Body of pancreas (tissue), 4 donors: ENCODE measurements around the gene RBM20. TPM values are rescaled to one million over a fixed set of nuclear protein-coding genes. Genes with fewer than 3 reads are reported as not detected.

Experiments
- ATAC-seq: fragments of 150-250 bp; one replicate; pipeline ENCODE4 v1.9.1; 2016
- DNase-seq, 4 donors: peaks; one replicate each; pipeline ENCODE4 v3.0.0-alpha.2; 2019
- H3K27ac ChIP-seq, 4 donors: fragments of 200-600 bp; sonication (generic); 1 replicate in 3 of 4; 2 replicates in 1 of 4; pipeline versions ENCODE4 v1.5.1 to v1.6.1; 2016 to 2019; ENCODE audit warnings: mild to moderate bottlenecking in 1 of 4, mixed read lengths in 1 of 4, moderate library complexity in 1 of 4
- H3K27me3 ChIP-seq, 2 donors: fragments of 200-600 bp; sonication (generic); one replicate each; pipeline ENCODE4 v1.6.0; 2016; ENCODE audit warnings: mild to moderate bottlenecking in 1 of 2
- H3K36me3 ChIP-seq, 2 donors: fragments of 200-600 bp; sonication (generic); replicated peaks in 1 of 2; 2 replicates each; pipeline ENCODE4 v1.5.1; 2016; ENCODE audit warnings: low read depth in 2 of 2; ENCODE audit not compliant: insufficient read depth in 1 of 2
- H3K4me1 ChIP-seq: fragments of 200-600 bp; sonication (generic); one replicate; pipeline ENCODE4 v1.6.0; 2016
- H3K4me3 ChIP-seq, 2 donors: fragments of 200-600 bp; sonication (generic); 1 replicate in 1 of 2; 2 replicates in 1 of 2; pipeline ENCODE4 v1.5.1; 2016 to 2019
- H3K9me3 ChIP-seq, 3 donors: fragments of 200-600 bp; sonication (generic); 1 replicate in 2 of 3; 2 replicates in 1 of 3; pipeline ENCODE4 v1.5.1; 2016
- POLR2A ChIP-seq, 3 donors: fragments of 450-650 bp; IDR thresholded peaks; one replicate each; pipeline ENCODE4 v1.6.1; 2016; ENCODE audit warnings: antibody characterized with exemption in 3 of 3, mild to moderate bottlenecking in 2 of 3
- WGBS, 2 donors: methylation state at CpG; one replicate each; pipeline ENCODE4 v1.1.5; 2017; 5-methylcytosine and 5-hydroxymethylcytosine counted together
- intact Hi-C: fragments of 100-400 bp; cut with DNase I; formaldehyde crosslinking; loops from one replicate; pipeline ENCODE4 v1.15.1; 2023
- total RNA-seq, 2 donors: library from RNA; depleted of rRNA; stranded (reverse); fragments of >200 nt; gene quantifications; one replicate each; pipeline ENCODE4 v1.1.0, GENCODE V29; 2016
- TF ChIP-seq, protein P1 (sequence below), 7 experiments: fragments of 450-650 bp in 4 of 7; fragments of 200-600 bp in 3 of 7; sonication (generic) in 3 of 7; IDR thresholded peaks; one replicate each; pipeline ENCODE4 v1.5.1; 2016 to 2019; ENCODE audit warnings: antibody characterized with exemption in 7 of 7

Gene RBM20
- total RNA-seq, 2 donors from 2014 or later, result 14.5 to 39.4 TPM

DNA sequence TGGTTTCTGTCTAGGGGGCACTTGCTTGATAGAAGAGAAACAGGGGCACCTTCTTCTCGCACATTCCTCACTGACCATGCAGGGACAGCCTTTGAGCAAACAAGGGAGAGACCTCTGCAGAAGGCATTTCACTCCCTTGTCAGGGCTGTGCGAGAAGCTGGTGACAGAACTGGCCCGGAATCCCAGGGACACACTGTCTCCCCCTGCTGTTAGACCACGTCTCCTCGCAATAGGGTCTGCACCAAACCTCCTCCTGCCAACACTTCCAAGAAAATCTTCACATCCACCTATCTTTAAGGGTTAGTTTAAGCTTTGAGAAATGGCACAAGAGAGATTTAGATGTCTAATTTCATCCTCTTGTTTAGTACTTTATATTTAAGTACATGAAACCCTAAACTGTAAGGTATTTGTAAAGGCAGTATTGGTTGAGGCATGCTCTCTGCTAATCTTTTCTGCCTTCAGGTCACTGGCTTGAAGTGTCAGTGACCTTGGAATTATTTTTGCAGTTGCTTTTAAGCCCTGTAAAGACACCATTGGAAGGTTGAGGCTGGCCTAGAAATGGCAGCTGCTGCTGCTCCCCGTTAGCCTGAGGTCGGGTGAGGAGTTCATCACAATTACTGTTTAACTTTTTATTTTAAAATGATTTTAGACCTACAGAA is 37.0 kb downstream of the RBM20 start:
- Histone ChIP-seq H3K36me3 (no peaks in the 10 kb centered on the region), H3K27me3 (no peaks in the 10 kb centered on the region), H3K4me3 (no peak overlapping the region), H3K4me1 (no peaks in the 10 kb centered on the region), H3K27ac (no peak overlapping the region), H3K9me3 (no peaks in the 10 kb centered on the region)
- TF ChIP-seq POLR2A (IDR thresholded peaks at IDR 0.05), result no peak
- TF ChIP-seq, protein P1, sequence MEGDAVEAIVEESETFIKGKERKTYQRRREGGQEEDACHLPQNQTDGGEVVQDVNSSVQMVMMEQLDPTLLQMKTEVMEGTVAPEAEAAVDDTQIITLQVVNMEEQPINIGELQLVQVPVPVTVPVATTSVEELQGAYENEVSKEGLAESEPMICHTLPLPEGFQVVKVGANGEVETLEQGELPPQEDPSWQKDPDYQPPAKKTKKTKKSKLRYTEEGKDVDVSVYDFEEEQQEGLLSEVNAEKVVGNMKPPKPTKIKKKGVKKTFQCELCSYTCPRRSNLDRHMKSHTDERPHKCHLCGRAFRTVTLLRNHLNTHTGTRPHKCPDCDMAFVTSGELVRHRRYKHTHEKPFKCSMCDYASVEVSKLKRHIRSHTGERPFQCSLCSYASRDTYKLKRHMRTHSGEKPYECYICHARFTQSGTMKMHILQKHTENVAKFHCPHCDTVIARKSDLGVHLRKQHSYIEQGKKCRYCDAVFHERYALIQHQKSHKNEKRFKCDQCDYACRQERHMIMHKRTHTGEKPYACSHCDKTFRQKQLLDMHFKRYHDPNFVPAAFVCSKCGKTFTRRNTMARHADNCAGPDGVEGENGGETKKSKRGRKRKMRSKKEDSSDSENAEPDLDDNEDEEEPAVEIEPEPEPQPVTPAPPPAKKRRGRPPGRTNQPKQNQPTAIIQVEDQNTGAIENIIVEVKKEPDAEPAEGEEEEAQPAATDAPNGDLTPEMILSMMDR (IDR thresholded peaks at IDR 0.05), result peak; percentile 18 to 49 (median 30)
- DNase-seq (peak; percentile 28 to 54 (median 37)), ATAC-seq (peak; percentile 58)
- intact Hi-C loops, result no loop called here
- 40 to 42% methylated on average over 7 of the region's 7 CpGs for WGBS, 2 donors

- Histone ChIP-seq H3K36me3 (no peaks in the 10 kb centered on the region), H3K4me1 (no peaks in the 10 kb centered on the region), H3K27me3 (no peaks in the 10 kb centered on the region), H3K9me3 (no peaks in the 10 kb centered on the region), H3K27ac (no peak overlapping the region), H3K4me3 (no peak overlapping the region)
- DNase-seq (no peak), ATAC-seq (no peak)
- 59 to 78% methylated on average over 3 of the region's 3 CpGs for WGBS, 2 donors
- TF ChIP-seq, protein P1 (IDR thresholded peaks at IDR 0.05), result no peak
- TF ChIP-seq POLR2A (IDR thresholded peaks at IDR 0.05), result no peak
- intact Hi-C loops, result no loop called here
These were observed 38.2 kb downstream of the RBM20 start for GRCh38 chr10:110682348-110682747.

- 80 to 87% methylated on average over 22 of the region's 22 CpGs for WGBS, 2 donors
- Histone ChIP-seq H3K27me3 (no peaks in the 10 kb centered on the region), H3K9me3 (no peaks in the 10 kb centered on the region), H3K4me1 (no peaks in the 10 kb centered on the region), H3K4me3 (no peak overlapping the region), H3K36me3 (no peaks in the 10 kb centered on the region), H3K27ac (no peak overlapping the region)
- DNase-seq (no peak), ATAC-seq (no peak)
- intact Hi-C loops, result no loop called here
- TF ChIP-seq, protein P1 (IDR thresholded peaks at IDR 0.05), result no peak
- TF ChIP-seq POLR2A (IDR thresholded peaks at IDR 0.05), result no peak
These were observed 40.8 kb downstream of the RBM20 start for GRCh38 chr10:110684800-110685446.

GRCh38 chr10:110686047-110686446 is 41.9 kb downstream of the RBM20 start:
- ATAC-seq, result no peak
- intact Hi-C loops, result no loop called here
- H3K4me3 ChIP-seq, result no peak overlapping the region
- DNase-seq, result no peak
- H3K27ac ChIP-seq, result no peak overlapping the region
- no peaks in the 10 kb centered on the region for H3K27me3 ChIP-seq
- no peaks in the 10 kb centered on the region for H3K4me1 ChIP-seq
- H3K36me3 ChIP-seq, result no peaks in the 10 kb centered on the region
- no peak for TF ChIP-seq POLR2A (IDR thresholded peaks at IDR 0.05)
- TF ChIP-seq, protein P1 (IDR thresholded peaks at IDR 0.05), result no peak
- no peaks in the 10 kb centered on the region for H3K9me3 ChIP-seq
- 86 to 90% methylated on average over 6 of the region's 6 CpGs for WGBS, 2 donors

DNA sequence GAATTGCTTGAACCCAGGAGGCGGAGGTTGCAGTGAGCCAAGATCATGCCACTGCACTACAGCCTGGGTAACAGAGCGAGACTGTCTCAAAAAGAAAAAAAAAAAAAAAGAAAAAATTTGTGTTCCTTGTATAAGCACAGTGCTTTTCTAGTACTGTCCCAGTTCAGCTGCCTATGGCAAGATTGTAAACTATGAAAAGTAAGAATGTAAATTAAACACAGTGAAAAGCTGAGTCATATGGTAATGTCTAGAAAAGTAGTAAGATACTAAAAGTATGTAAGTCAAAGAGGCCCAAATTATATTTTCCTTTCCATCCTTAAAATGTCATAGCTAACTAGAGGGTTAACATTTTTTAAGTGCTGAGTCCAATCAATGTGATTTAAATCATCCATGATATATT is 42.8 kb downstream of the RBM20 start:
- H3K4me3 ChIP-seq, result no peak overlapping the region
- no peaks in the 10 kb centered on the region for H3K27me3 ChIP-seq
- TF ChIP-seq POLR2A (IDR thresholded peaks at IDR 0.05), result no peak
- TF ChIP-seq, protein P1 (IDR thresholded peaks at IDR 0.05), result no peak
- DNase-seq (no peak), ATAC-seq (no peak)
- no peaks in the 10 kb centered on the region for H3K4me1 ChIP-seq
- no peaks in the 10 kb centered on the region for H3K9me3 ChIP-seq
- no peaks in the 10 kb centered on the region for H3K36me3 ChIP-seq
- H3K27ac ChIP-seq, result no peak overlapping the region
- 97 to 100% methylated on average over 2 of the region's 2 CpGs for WGBS, 2 donors
- intact Hi-C loops, result no loop called here
